Measurements from ENCODE around the gene INSIG2.

The INSIG2 gene

DNA sequence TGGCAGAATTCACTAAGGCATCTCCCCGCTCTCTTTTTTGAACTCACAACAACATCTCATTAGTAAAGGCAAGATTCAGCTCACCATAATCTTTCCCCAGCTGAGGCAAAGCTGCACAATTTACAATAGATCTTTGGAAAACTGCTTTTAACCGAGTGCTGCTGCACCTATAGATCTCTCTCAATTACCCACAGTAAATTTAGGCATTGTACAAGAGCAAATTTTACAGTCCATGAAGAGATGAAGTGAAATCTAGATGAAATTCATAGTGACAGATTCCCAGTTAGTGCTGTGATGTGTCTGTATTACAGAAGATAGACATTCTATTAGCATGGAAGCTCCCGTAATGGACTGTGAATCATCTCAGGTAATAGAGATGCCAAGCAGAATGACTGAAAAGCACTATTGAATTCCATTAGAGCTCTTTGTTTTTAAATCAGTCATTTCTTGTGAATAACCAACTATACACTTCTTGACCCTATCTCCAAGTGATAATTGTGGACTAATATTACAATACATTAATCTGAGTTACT, 36.4 kb upstream of the INSIG2 start:
- Histone ChIP-seq H3K9ac (ENCODE audit: low read length) (no peak overlapping the region), H3K27me3 (ENCODE audit: control insufficient read depth, insufficient read depth, low read length) (peaks cover 17% of the 10 kb centered on the region), H3K4me3 (ENCODE audit: low read length) (no peak overlapping the region), H3K9me3 (ENCODE audit: control insufficient read depth, low read length) (no peaks in the 10 kb centered on the region), H3K4me1 (ENCODE audit: control insufficient read depth, insufficient read depth, low read length) (peaks cover 4% of the 10 kb centered on the region), H3K36me3 (ENCODE audit: control insufficient read depth, insufficient read depth, low read length) (no peaks in the 10 kb centered on the region)

DNA sequence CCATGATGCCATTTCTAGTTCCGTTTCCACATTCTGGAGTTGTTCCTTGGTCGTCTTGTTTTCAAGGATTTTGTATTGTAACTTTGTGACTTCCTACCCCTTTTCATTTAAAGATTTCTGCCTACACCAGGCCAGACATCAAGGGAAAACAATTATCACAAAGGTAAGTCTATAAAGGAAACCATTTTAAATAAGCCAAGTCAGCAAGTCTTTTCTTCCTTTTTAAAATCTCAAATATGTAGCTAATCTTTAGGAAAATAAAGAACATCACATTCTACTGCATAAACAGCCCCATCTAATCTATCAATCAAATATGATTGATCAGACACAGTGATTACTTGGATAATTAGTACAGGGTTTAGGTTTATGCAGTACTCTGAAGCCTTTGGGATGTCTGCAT, 35.8 kb upstream of the INSIG2 start:
- Histone ChIP-seq H3K27me3 (ENCODE audit: control insufficient read depth, insufficient read depth, low read length) (peaks cover 17% of the 10 kb centered on the region), H3K4me1 (ENCODE audit: control insufficient read depth, insufficient read depth, low read length) (no peaks in the 10 kb centered on the region), H3K9me3 (ENCODE audit: control insufficient read depth, low read length) (no peaks in the 10 kb centered on the region), H3K4me3 (ENCODE audit: low read length) (no peak overlapping the region), H3K9ac (ENCODE audit: low read length) (no peak overlapping the region), H3K36me3 (ENCODE audit: control insufficient read depth, insufficient read depth, low read length) (no peaks in the 10 kb centered on the region)

DNA sequence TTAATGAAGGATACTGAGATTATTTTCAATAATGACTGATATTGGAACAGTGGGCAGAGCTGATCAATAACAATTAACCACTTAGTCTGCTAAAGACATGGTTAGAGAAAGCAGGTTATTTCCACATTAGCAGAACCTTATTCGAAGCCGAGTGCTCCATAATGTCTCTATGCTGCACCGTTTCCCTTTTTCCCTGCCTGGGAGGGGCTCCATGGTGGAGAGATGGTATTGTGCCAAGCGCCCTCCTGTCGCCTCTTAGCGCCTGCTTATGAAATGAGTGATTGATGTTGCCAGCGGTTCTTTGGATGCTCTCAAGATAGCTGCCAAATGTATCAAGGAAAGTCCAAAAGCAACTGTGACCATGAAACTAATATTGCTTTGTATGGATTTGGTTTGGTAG, 34.6 kb upstream of the INSIG2 start:
- Histone ChIP-seq H3K9me3 (ENCODE audit: control insufficient read depth, low read length) (no peaks in the 10 kb centered on the region), H3K4me1 (ENCODE audit: control insufficient read depth, insufficient read depth, low read length) (no peaks in the 10 kb centered on the region), H3K9ac (ENCODE audit: low read length) (no peak overlapping the region), H3K36me3 (ENCODE audit: control insufficient read depth, insufficient read depth, low read length) (no peaks in the 10 kb centered on the region), H3K27me3 (ENCODE audit: control insufficient read depth, insufficient read depth, low read length) (peaks cover 17% of the 10 kb centered on the region), H3K4me3 (ENCODE audit: low read length) (no peak overlapping the region)

DNA sequence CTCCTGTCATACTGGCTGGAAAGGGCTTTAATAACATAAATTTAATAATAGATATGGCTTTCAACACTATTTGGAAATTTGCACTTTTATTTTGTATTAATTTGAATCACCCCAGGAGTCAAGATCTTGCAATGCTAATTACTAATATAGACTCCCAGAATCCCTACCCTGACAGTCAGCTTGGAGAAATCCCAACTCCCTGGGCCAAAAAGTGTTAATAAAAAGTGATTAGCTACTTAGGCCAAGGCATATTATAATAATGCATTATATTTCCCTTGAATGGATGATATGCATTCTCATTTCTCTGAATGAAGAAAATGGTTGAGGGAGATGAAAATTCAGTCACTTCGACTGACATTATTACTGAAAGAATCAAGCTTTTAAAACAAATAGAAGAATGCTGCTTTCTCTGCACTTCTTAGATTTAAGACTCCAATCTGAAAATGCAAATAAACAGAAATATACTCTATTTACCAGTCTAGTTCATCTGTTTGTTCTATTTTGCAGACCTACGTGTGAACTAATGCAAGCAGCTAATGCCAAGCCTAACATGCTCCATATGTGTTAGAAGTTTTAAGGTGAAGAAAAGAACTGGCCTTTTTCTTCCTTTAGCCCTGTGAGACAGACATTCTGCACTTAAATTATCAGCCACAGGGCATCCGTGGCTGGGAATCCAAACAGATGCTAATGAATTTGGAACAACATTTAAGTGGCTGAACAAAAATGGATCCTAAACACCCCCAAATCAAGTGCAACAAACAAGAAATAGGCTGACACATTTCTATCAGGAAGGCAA, 33.9 kb upstream of the INSIG2 start:
- H3K9me3 ChIP-seq (ENCODE audit: control insufficient read depth, low read length) = no peaks in the 10 kb centered on the region
- H3K27me3 ChIP-seq (ENCODE audit: control insufficient read depth, insufficient read depth, low read length) = peaks cover 16% of the 10 kb centered on the region
- no peaks in the 10 kb centered on the region for H3K36me3 ChIP-seq (ENCODE audit: control insufficient read depth, insufficient read depth, low read length)

DNA sequence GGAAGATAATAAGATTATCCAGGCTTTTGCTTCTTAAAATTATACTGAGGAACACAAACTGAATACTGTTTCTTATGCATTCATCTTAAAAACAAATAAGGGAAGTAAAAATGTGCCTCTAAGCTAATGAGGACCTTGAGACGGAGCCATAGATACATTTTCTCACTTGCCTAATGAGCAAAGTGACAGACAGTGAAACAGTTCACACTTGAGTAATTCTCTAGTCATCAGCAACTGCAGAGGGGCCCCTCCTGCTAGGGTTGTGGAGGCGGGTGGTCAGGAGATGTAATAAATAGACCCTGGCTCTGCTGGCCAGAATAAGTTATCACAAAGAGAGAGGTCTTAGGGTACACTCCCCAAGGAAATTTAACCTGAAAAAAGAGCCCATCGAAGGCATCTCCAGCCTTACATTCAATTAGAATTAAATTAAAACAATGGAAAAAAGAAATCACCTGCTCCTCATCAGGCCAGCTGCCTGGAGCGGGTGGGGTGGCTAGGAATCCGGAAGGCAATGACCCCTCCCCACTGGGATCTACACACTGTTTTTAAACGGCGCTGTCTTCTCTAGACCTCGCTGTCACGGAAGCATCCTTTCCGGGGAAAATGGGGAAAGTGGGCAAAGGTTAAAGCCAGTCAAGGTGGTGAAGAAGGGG, 32.6 kb upstream of the INSIG2 start:
- Histone ChIP-seq H3K4me3 (ENCODE audit: low read length) (no peak overlapping the region), H3K9me3 (ENCODE audit: control insufficient read depth, low read length) (no peaks in the 10 kb centered on the region), H3K9ac (ENCODE audit: low read length) (no peak overlapping the region), H3K36me3 (ENCODE audit: control insufficient read depth, insufficient read depth, low read length) (no peaks in the 10 kb centered on the region), H3K4me1 (ENCODE audit: control insufficient read depth, insufficient read depth, low read length) (no peaks in the 10 kb centered on the region), H3K27me3 (ENCODE audit: control insufficient read depth, insufficient read depth, low read length) (peaks cover 8% of the 10 kb centered on the region)

More for the DNA sequence above, 33.9 kb upstream of the INSIG2 start:
- Histone ChIP-seq H3K4me3 (ENCODE audit: low read length) (no peak overlapping the region), H3K9ac (ENCODE audit: low read length) (no peak overlapping the region), H3K4me1 (ENCODE audit: control insufficient read depth, insufficient read depth, low read length) (no peaks in the 10 kb centered on the region)

DNA sequence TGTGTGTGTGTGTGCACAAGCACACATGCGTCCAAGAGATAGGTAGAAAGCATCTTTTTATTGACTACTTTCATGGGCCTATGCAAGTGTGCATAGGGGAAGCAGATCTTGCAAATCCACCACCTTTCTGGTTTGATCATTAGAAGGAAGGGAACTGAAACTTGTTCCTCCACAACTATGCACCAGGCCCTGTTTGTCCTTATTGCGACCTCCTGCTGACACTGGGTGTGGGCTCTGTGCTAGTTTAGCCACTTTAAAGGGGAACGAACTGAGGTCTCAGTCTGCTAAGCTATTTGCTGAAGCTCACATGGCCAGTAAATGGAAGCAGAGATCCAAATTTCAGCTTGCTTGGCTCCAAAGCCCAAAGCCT, 32.1 kb upstream of the INSIG2 start:
- H3K4me1 ChIP-seq (ENCODE audit: control insufficient read depth, insufficient read depth, low read length) = no peaks in the 10 kb centered on the region
- H3K9ac ChIP-seq (ENCODE audit: low read length) = no peak overlapping the region
- H3K36me3 ChIP-seq (ENCODE audit: control insufficient read depth, insufficient read depth, low read length) = no peaks in the 10 kb centered on the region
- peaks cover 6% of the 10 kb centered on the region for H3K27me3 ChIP-seq (ENCODE audit: control insufficient read depth, insufficient read depth, low read length)
- H3K9me3 ChIP-seq (ENCODE audit: control insufficient read depth, low read length) = no peaks in the 10 kb centered on the region
- no peak overlapping the region for H3K4me3 ChIP-seq (ENCODE audit: low read length)

DNA sequence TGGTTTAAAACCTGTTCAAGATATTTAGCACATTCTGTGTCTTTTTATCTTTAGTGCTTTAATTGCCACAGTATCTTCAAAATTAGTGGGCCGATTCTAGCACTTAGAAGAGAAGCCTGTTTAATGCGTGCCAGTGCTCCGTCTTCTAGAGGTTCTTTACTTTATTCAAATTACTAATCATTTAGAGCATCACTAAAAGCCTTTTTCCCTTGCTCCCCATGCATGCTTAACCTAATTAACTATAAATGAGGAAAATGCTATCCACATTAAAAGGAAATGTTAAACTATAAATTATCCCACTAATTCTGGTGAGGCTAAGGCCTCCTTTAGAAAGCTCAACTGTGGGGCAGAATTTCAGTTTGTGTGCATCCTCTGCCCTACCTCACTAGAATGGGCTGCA, 31.5 kb upstream of the INSIG2 start:
- H3K9me3 ChIP-seq (ENCODE audit: control insufficient read depth, low read length) = no peaks in the 10 kb centered on the region
- H3K4me1 ChIP-seq (ENCODE audit: control insufficient read depth, insufficient read depth, low read length) = no peaks in the 10 kb centered on the region
- peaks cover 1% of the 10 kb centered on the region for H3K27me3 ChIP-seq (ENCODE audit: control insufficient read depth, insufficient read depth, low read length)
- H3K36me3 ChIP-seq (ENCODE audit: control insufficient read depth, insufficient read depth, low read length) = no peaks in the 10 kb centered on the region
- H3K9ac ChIP-seq (ENCODE audit: low read length) = no peak overlapping the region
- no peak overlapping the region for H3K4me3 ChIP-seq (ENCODE audit: low read length)

DNA sequence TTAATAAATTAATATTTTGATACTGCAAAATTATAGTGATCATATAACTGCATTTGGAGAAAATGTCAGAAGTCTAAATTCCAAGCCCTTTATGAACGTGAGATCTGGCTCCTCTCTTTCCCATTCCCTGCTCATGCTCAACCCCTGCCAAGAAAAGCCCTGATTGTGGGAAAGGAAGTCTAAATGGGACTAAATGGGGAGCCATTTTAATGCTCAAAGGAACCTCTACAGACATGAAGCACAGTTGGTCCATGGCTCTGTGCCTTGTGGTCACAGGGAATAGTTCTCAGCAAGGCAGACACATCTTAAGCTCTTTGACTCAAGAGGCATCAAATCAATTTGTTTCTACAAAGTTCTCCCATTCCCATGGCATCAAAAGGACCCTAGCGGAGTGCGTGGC, 29.3 kb upstream of the INSIG2 start:
- no peak overlapping the region for H3K9ac ChIP-seq (ENCODE audit: low read length)
- H3K27me3 ChIP-seq (ENCODE audit: control insufficient read depth, insufficient read depth, low read length) = peaks cover 11% of the 10 kb centered on the region
- no peaks in the 10 kb centered on the region for H3K9me3 ChIP-seq (ENCODE audit: control insufficient read depth, low read length)
- no peaks in the 10 kb centered on the region for H3K4me1 ChIP-seq (ENCODE audit: control insufficient read depth, insufficient read depth, low read length)
- H3K36me3 ChIP-seq (ENCODE audit: control insufficient read depth, insufficient read depth, low read length) = no peaks in the 10 kb centered on the region
- no peak overlapping the region for H3K4me3 ChIP-seq (ENCODE audit: low read length)

DNA sequence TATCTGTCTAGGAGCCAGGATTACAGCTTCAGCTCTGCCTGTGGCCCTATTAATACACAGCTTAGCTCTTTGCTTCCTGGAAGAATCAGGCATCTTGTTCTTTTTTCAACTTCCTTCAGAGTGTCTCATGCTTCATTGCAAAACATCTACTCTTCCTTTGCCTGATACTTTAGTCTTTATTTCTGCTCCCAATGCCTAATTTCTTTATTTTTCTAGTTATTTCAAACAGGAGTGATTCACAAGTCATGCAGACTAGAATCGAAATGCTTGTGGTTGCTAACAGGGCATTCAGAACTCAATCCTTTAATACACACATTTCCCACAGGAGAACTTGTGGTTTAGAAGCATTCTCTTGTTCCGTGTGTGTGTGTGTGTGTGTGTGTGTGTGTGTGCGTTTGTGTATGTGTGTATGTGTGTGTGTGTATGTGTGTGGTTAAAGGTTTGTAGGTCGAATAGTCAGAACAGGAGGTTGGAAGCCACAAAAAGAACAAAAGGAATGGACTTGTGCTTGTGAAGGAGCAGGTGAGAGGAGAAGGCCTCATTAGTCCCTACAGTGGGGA, 28.3 kb upstream of the INSIG2 start:
- H3K9me3 ChIP-seq (ENCODE audit: control insufficient read depth, low read length) = no peaks in the 10 kb centered on the region
- H3K4me1 ChIP-seq (ENCODE audit: control insufficient read depth, insufficient read depth, low read length) = no peaks in the 10 kb centered on the region
- peaks cover 13% of the 10 kb centered on the region for H3K27me3 ChIP-seq (ENCODE audit: control insufficient read depth, insufficient read depth, low read length)
- H3K9ac ChIP-seq (ENCODE audit: low read length) = no peak overlapping the region
- no peak overlapping the region for H3K4me3 ChIP-seq (ENCODE audit: low read length)
- no peaks in the 10 kb centered on the region for H3K36me3 ChIP-seq (ENCODE audit: control insufficient read depth, insufficient read depth, low read length)

DNA sequence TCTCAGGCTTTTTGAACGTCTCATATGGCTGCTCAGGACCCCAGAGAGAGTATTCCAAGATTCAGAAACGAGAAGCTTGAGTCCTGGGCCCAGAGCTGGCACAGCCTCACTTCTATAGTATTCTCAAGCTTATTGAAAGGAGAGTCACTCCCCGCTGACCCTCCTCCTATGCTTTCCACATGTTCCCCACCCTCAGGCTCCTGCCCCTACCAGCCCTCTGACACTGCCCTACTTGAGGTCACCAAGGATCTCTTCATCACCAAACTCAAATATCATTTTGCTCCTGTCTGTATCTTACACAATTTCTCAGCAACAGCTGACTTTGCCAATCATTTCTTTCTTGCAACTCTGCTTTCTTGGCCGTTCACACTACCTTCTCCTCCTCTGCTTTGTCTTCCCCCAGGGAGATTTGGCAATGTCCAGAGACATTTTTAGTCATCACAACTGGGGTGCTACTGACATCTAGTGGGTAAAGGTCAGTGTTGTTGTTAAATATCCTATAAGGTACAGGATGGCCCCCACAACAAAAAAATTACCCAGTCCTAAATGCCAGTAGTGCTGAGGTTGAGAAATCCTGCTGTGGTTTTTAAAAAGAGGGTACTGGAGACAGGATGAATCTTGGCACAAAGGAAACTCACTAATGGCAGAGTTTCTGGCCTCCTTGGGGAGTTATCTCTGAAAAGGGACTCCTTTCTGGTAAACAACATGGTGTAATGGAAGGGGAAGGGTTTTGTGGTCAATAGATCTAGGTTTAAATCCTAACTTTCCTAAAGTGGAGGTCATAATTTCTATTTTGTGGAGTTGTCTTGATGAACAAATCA, 26.9 kb upstream of the INSIG2 start:
- Histone ChIP-seq H3K4me3 (ENCODE audit: low read length) (no peak overlapping the region), H3K36me3 (ENCODE audit: control insufficient read depth, insufficient read depth, low read length) (no peaks in the 10 kb centered on the region), H3K9me3 (ENCODE audit: control insufficient read depth, low read length) (no peaks in the 10 kb centered on the region), H3K27me3 (ENCODE audit: control insufficient read depth, insufficient read depth, low read length) (peaks cover 13% of the 10 kb centered on the region), H3K4me1 (ENCODE audit: control insufficient read depth, insufficient read depth, low read length) (no peaks in the 10 kb centered on the region), H3K9ac (ENCODE audit: low read length) (no peak overlapping the region)

DNA sequence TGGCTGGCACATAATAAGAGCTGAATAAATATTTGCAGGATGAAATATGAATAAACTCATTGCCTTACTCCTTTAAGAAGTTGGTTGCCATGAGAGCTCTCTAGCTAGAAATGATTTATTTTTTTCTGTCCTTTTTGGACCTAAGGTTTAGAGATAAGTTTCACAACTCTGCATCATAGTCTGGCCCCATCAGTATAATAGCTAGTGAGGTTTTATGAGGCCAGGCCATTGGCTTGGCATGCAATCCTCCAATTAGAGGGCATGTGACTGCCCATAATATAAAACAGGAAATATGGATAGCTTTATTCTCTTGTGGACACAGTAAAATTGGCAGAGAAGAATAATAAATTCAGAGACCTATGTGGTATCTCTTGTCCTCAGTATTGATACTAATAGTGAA, 26.2 kb upstream of the INSIG2 start:
- H3K9me3 ChIP-seq (ENCODE audit: control insufficient read depth, low read length) = no peaks in the 10 kb centered on the region
- no peaks in the 10 kb centered on the region for H3K4me1 ChIP-seq (ENCODE audit: control insufficient read depth, insufficient read depth, low read length)
- H3K27me3 ChIP-seq (ENCODE audit: control insufficient read depth, insufficient read depth, low read length) = peaks cover 13% of the 10 kb centered on the region
- H3K9ac ChIP-seq (ENCODE audit: low read length) = no peak overlapping the region
- no peak overlapping the region for H3K4me3 ChIP-seq (ENCODE audit: low read length)
- H3K36me3 ChIP-seq (ENCODE audit: control insufficient read depth, insufficient read depth, low read length) = no peaks in the 10 kb centered on the region

DNA sequence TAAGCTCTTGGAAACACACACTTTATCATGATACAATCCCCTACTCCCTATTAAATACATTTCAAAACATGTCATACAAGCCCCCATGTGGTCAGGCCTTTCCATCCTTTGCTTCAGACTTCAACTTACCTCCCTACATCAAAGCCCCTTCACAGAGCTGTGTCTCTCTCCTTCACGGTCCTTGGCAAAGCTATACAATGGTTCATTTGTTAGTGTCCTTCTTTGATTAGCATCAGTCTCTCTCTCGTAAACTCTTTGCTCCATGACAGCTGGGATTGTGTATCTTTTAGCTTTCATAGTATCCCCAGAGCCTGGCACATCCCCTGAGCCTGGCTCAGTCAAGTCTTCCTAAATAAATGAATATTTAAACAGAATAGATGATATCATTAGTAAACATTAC, 25.6 kb upstream of the INSIG2 start:
- Histone ChIP-seq H3K4me1 (ENCODE audit: control insufficient read depth, insufficient read depth, low read length) (no peaks in the 10 kb centered on the region), H3K9ac (ENCODE audit: low read length) (no peak overlapping the region), H3K36me3 (ENCODE audit: control insufficient read depth, insufficient read depth, low read length) (no peaks in the 10 kb centered on the region), H3K4me3 (ENCODE audit: low read length) (no peak overlapping the region), H3K9me3 (ENCODE audit: control insufficient read depth, low read length) (no peaks in the 10 kb centered on the region), H3K27me3 (ENCODE audit: control insufficient read depth, insufficient read depth, low read length) (peaks cover 13% of the 10 kb centered on the region)

Measured in mucosa of stomach (tissue), 1 donor.